GM12878 (cell line): ENCODE measurements around the gene USP36. TPM values are rescaled to one million over a fixed set of nuclear protein-coding genes. Genes with fewer than 3 reads are reported as not detected.

Experiments used
- ATAC-seq: fragments of 200-7000 bp; cut with Tn5 transposase; 3 replicates; pipeline ENCODE4 v1.9.1; 2020; ENCODE audit warnings: mild to moderate bottlenecking, moderate library complexity
- BruUV-seq: library from RNA; stranded (reverse); fragments of 400-500 nt; replicated peaks from 2 replicates; lab custom pipeline; 2021; lab: Mats Ljungman, UMichigan
- CTCF ChIA-PET: fragments of 300-600 bp; sonication (Branson Sonifier 250); formaldehyde crosslinking; extraction: SDS; loops from one replicate; lab custom pipeline; 2021; ENCODE audit warnings: inconsistent platforms; lab: Yijun Ruan, JAX
- POLR2A ChIA-PET: fragments of 350-600 bp; formaldehyde crosslinking; extraction: SDS; loops from one replicate; lab custom pipeline; 2021; ENCODE audit warnings: inconsistent platforms; lab: Charles Lee
- RAD21 ChIA-PET: fragments of 300-600 bp; sonication (Branson Sonifier 250); formaldehyde crosslinking; loops from one replicate; lab custom pipeline; 2023; ENCODE audit warnings: antibody characterized with exemption; ENCODE audit not compliant: unreplicated experiment; lab: Charles Lee
- SMC1A ChIA-PET: fragments of 300-600 bp; sonication (Branson Sonifier 250); formaldehyde crosslinking; loops from one replicate; lab custom pipeline; 2023; ENCODE audit not compliant: unreplicated experiment, uncharacterized antibody; lab: Charles Lee
- DNase-seq: peaks from one replicate; pipeline ENCODE4 v3.0.0-alpha.2; 2011; ENCODE audit warnings: low read depth, low spot score
- FAIRE-seq: peaks from 3 replicates; lab custom pipeline; 2011; peaks lifted over from hg19 to GRCh38; lab: Jason Lieb, UNC
- H2AFZ ChIP-seq: 2 replicates; pipeline ENCODE4 v1.6.0; 2011; ENCODE audit warnings: low read depth, low read length, control low read depth; ENCODE audit not compliant: control insufficient read depth
- H3K27ac ChIP-seq: 2 replicates; pipeline ENCODE4 v1.5.1; 2011; ENCODE audit warnings: control low read depth; ENCODE audit not compliant: control insufficient read depth, insufficient read depth
- H3K27me3 ChIP-seq, 2 experiments: replicated peaks in 1 of 2; 2 replicates each; pipeline versions ENCODE4 v1.6.0 to v1.6.1; 2011; ENCODE audit warnings: low read length in 1 of 2; ENCODE audit not compliant: control insufficient read depth in 2 of 2, insufficient read depth in 2 of 2
- H3K36me3 ChIP-seq, 2 experiments: 2 replicates each; pipeline ENCODE4 v1.5.1; 2011; ENCODE audit warnings: low read length in 1 of 2; ENCODE audit not compliant: control insufficient read depth in 2 of 2, insufficient read depth in 2 of 2
- H3K4me1 ChIP-seq: 2 replicates; pipeline ENCODE4 v1.6.1; 2011; ENCODE audit warnings: mild to moderate bottlenecking, low read length, moderate library complexity, mixed read lengths; ENCODE audit not compliant: control insufficient read depth, insufficient read depth
- H3K4me2 ChIP-seq: 2 replicates; pipeline ENCODE4 v1.6.0; 2011; ENCODE audit warnings: control low read depth; ENCODE audit not compliant: control insufficient read depth, insufficient read depth
- H3K4me3 ChIP-seq: fragments of 200-600 bp; sonication (generic); 2 replicates; pipeline ENCODE4 v1.5.1; 2016
- H3K79me2 ChIP-seq: 2 replicates; pipeline ENCODE4 v1.6.0; 2011; ENCODE audit warnings: low read length; ENCODE audit not compliant: control insufficient read depth, insufficient read depth
- H3K9ac ChIP-seq: 2 replicates; pipeline ENCODE4 v1.8.0; 2011; ENCODE audit warnings: low read length, control low read depth, mixed read lengths; ENCODE audit not compliant: control insufficient read depth, insufficient read depth
- H3K9me3 ChIP-seq: replicated peaks from 3 replicates; pipeline ENCODE4 v1.5.1; 2011; ENCODE audit warnings: mild to moderate bottlenecking, low read length; ENCODE audit not compliant: control insufficient read depth, insufficient read depth
- H4K20me1 ChIP-seq: 2 replicates; pipeline ENCODE4 v1.6.0; 2011; ENCODE audit not compliant: control insufficient read depth, insufficient read depth
- CTCF ChIP-seq, 3 experiments: IDR thresholded peaks in 2 of 3; conservative IDR thresholded peaks in 1 of 3; 2 replicates each; pipeline ENCODE4 v1.5.1; 2011; ENCODE audit warnings: low read depth in 3 of 3, low read length in 3 of 3, mild to moderate bottlenecking in 3 of 3, control low read depth in 2 of 3, moderate library complexity in 2 of 3, inconsistent platforms in 1 of 3, mixed read lengths in 1 of 3; ENCODE audit not compliant: control insufficient read depth in 2 of 3, insufficient read depth in 1 of 3; ENCODE audit errors: extremely low read depth in 1 of 3
- HSF1 ChIP-seq: fragments of 150-350 bp; IDR thresholded peaks from 2 replicates; pipeline ENCODE4 v1.6.1; 2014; ENCODE audit warnings: mild to moderate bottlenecking, low read depth, low read length
- SRF ChIP-seq, 2 experiments: IDR thresholded peaks; 2 replicates each; pipeline ENCODE4 v1.6.1; 2011; ENCODE audit warnings: low read depth in 2 of 2, low read length in 2 of 2, mild to moderate bottlenecking in 1 of 2, moderate library complexity in 1 of 2
- WGBS: methylation state at CpG from one replicate; pipeline ENCODE4 v1.1.6; 2016; ENCODE audit warnings: low lambda C conversion rate; ENCODE audit not compliant: insufficient replicate concordance, insufficient coverage; ENCODE audit errors: missing lambda C conversion rate; 5-methylcytosine and 5-hydroxymethylcytosine counted together
- in situ Hi-C: fragments of 300-500 bp; cut with MboI; formaldehyde crosslinking; loops from 9 replicates; pipeline ENCODE4 v1.14.3; 2018; ENCODE audit warnings: mixed read lengths
- intact Hi-C: fragments of 100-400 bp; cut with micrococcal nuclease; formaldehyde crosslinking; loops from one replicate; pipeline ENCODE4 v1.14.2; 2022; ENCODE audit not compliant: unreplicated experiment
- polyA plus RNA-seq, 11 experiments: library from polyadenylated mRNA; depleted of rRNA in 4 of 11; unstranded in 6 of 11; stranded (reverse) in 5 of 11; fragments of >200 nt; fragmentation: Nextera tagmentation in 4 of 11; fragmentation: Illumina TruSeq in 1 of 11; extraction: Ambion mirVana in 4 of 11; extraction: Trizol in 1 of 11; gene quantifications; 1 replicate in 1 of 11; 2 replicates in 10 of 11; pipeline versions ENCODE4 v1.2.1 to v1.2.3, GENCODE V29; 2011 to 2016; ENCODE audit warnings: inconsistent platforms in 2 of 11, missing spikeins in 2 of 11, low read depth in 1 of 11
- total RNA-seq, 4 experiments: library from RNA; depleted of rRNA in 3 of 4; stranded (reverse); fragments of >200 nt in 3 of 4; fragmentation: Illumina TruSeq in 1 of 4; extraction: Trizol in 1 of 4; gene quantifications; 2 replicates each; pipeline versions ENCODE4 v1.2.1 to v1.2.3, GENCODE V29; 2013 to 2021

USP36 gene
- total and polyA plus RNA-seq, 10 of the 15 experiments (the other 5 are each of a cell fraction or from before 2014, with no cell fraction given), result 7.2 to 65.7 (median 33.6) TPM

- FAIRE-seq (no peak), ATAC-seq (no peak), DNase-seq (no peak)
- H3K4me2 ChIP-seq, result no peak overlapping the region
- no TSS peak for BruUV-seq
- CTCF ChIA-PET, result interaction anchor here (0.6 to 0.9 kb wide), 2 partner anchors 10 to 96 kb away, joined by 3 to 4 read pairs; no protein-coding TSS in a partner anchor
- H3K4me3 ChIP-seq, result no peak overlapping the region
- intact Hi-C loops (no loop called here), in situ Hi-C loops (no loop called here)
- no peak overlapping the region for H2AFZ ChIP-seq
- H3K79me2 ChIP-seq, result no peaks in the 10 kb centered on the region
- TF ChIP-seq HSF1 (no peak), SRF (IDR thresholded peaks at IDR 0.05; ENCODE audit: low read depth in 2 of 2, low read length in 2 of 2) (no peak), CTCF (IDR thresholded peaks at IDR 0.05 in 2 of 3, conservative IDR thresholded peaks at IDR 0.05 in 1 of 3; ENCODE audit: control insufficient read depth in 2 of 3, extremely low read depth in 1 of 3, insufficient read depth in 1 of 3, low read depth in 3 of 3, low read length in 3 of 3) (no peak)
- peaks cover 0 to 2% of the 10 kb centered on the region in 2 experiments; a peak in 1 of 4 replicates for H3K27me3 ChIP-seq
- SMC1A ChIA-PET, result no interaction called here
- no peaks in the 10 kb centered on the region for H3K4me1 ChIP-seq
- no peaks in the 10 kb centered on the region for H3K36me3 ChIP-seq
- no peak overlapping the region for H3K27ac ChIP-seq
- POLR2A ChIA-PET, result interaction anchor here (0.7 kb wide), 2 partner anchors 34 to 174 kb away, joined by 3 to 4 read pairs; no protein-coding TSS in a partner anchor
- RAD21 ChIA-PET, result no interaction called here
- no peak overlapping the region for H3K9ac ChIP-seq
- H4K20me1 ChIP-seq, result no peaks in the 10 kb centered on the region
- 13% methylated on average over 7 of the region's 7 CpGs for WGBS
- no peaks in the 10 kb centered on the region for H3K9me3 ChIP-seq
Measured at GRCh38 chr17:78876094-78876597, 35.5 kb upstream of the USP36 start.
